GM18508 (cell line): Measurements from ENCODE around the gene NRP2.

ENCODE experiments used
- ATAC-seq: cut with Tn5 transposase; IDR thresholded peaks from one replicate; pipeline ENCODE4 v1.9.1; 2021; ENCODE audit warnings: moderate number of reproducible peaks; ENCODE audit not compliant: insufficient read depth, unreplicated experiment

Gene NRP2

DNA sequence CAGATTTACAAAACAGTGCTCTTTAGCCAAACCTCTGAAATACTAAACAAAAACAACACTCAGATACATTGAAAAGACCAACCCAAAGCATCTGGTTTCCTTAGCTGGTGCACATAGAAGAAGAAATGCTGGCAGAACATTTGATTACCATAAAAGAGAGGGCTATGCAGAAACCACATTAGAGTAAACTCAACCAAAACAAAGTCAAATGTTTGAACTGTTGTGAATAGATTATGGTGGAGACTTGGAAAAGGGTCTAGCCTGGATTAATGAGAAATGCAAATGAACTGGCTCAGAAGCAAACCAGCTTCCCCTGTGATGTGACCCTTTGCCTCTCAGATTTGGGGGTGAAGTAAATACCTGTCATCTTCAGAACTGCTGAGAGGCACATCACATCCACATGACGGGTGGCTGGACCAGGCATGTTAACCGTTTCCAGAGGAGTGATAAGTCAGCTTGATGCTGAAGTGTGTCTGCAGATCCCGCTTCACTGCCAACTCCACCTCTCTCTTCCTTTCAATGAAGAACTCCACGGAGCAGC, 153.0 kb downstream of the NRP2 start:
- ATAC-seq: no peak

GRCh38 chr2:205835923-205836322, 153.6 kb downstream of the NRP2 start:
- no peak for ATAC-seq

DNA sequence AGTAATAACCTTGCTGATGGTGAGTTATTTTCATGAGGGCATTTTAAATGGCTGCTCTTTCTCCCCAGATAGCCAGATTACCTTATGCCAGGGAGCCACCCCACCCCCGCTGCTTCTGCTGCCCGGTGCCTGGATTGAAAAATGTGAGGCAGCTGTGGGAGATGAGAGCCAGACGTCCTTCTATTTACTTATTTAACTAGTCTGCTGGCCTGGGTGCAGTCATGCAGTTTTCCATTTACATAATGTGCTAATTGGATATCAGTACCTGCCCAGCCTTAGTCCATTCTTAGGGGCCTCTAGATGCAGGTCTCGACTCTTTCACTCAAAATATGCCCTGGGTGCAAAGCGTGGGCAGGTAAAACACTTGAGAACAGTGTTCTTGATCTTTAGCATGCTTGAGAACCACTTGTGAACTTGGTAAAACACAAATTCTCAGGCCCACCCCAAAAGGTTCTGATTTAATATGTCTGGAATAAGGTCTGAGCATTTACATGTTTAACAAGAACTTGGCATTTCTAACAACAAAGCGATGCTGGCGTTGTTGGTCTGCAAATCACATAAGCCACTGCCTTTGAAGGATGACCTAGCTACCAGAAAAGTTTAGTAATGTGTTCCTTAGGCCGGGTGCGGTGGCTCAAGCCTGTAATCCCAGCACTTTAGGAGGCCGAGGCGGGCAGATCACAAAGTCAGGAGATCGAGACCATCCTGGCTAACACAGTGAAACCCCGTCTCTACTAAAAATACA, 154.3 kb downstream of the NRP2 start:
- ATAC-seq: no peak

DNA sequence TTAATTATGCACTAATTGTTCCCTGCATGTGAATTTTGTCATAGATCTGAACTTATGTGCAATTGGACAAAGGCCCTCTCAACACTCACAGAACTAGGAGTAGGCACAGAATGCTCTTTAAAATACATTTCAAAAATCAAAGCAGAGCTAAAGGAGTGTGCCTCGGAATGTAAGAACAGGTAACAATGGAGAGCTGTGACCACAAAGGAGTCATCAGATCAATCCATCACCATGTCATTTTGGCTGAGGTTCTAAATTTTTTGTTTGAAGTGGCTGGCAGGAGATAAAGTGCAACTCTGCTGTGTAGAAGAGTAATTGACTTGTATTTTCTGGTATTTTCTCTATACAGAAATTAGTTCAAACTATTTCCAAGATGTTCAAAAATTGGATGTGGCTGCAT, 155.4 kb downstream of the NRP2 start:
- no peak for ATAC-seq

- no peak for ATAC-seq
Observed at GRCh38 chr2:205845446-205845845, 163.1 kb downstream of the NRP2 start.
